Smooth muscle cell (in vitro differentiated cells): Measurements from ENCODE around the gene TICAM2. TPM values are rescaled to one million over a fixed set of nuclear protein-coding genes. Genes with fewer than 3 reads are reported as not detected.

Experiments
- DNase-seq: peaks from one replicate; lab custom pipeline; 2025; ENCODE audit not compliant: unreplicated experiment; lab: John Stamatoyannopoulos, UW
- H2AFZ ChIP-seq: fragments of 200-600 bp; sonication (generic); 2 replicates; pipeline ENCODE4 v1.6.0; 2016; ENCODE audit warnings: antibody characterized with exemption, low read depth, mild to moderate bottlenecking
- H3F3A ChIP-seq: fragments of 200-600 bp; sonication (generic); 2 replicates; pipeline ENCODE4 v1.6.0; 2017; ENCODE audit warnings: antibody characterized with exemption, low read depth
- H3K27ac ChIP-seq: fragments of 200-600 bp; sonication (generic); 2 replicates; pipeline ENCODE4 v1.5.1; 2016; ENCODE audit warnings: low read depth, mild to moderate bottlenecking
- H3K27me3 ChIP-seq: fragments of 200-600 bp; sonication (generic); 2 replicates; pipeline ENCODE4 v1.6.1; 2016; ENCODE audit warnings: low read depth, mild to moderate bottlenecking
- H3K36me3 ChIP-seq: fragments of 200-600 bp; sonication (generic); 2 replicates; pipeline ENCODE4 v1.5.1; 2016; ENCODE audit warnings: low read depth
- H3K4me1 ChIP-seq: fragments of 200-600 bp; sonication (generic); 2 replicates; pipeline ENCODE4 v1.5.1; 2016; ENCODE audit warnings: low read depth
- H3K4me2 ChIP-seq: fragments of 200-600 bp; sonication (generic); 2 replicates; pipeline ENCODE4 v1.6.0; 2016; ENCODE audit warnings: mild to moderate bottlenecking
- H3K4me3 ChIP-seq: fragments of 200-600 bp; sonication (generic); 2 replicates; pipeline ENCODE4 v1.5.1; 2016; ENCODE audit warnings: mild to moderate bottlenecking
- H3K79me2 ChIP-seq: fragments of 200-600 bp; sonication (generic); 2 replicates; pipeline ENCODE4 v1.6.0; 2016; ENCODE audit warnings: low read depth, mild to moderate bottlenecking
- H3K9ac ChIP-seq: fragments of 200-600 bp; sonication (generic); 2 replicates; pipeline ENCODE4 v1.6.0; 2016; ENCODE audit warnings: low read depth
- H3K9me3 ChIP-seq: fragments of 200-600 bp; sonication (generic); replicated peaks from 2 replicates; pipeline ENCODE4 v1.5.1; 2016; ENCODE audit warnings: low read depth
- H4K20me1 ChIP-seq: fragments of 200-600 bp; sonication (generic); 2 replicates; pipeline ENCODE4 v1.6.0; 2016; ENCODE audit warnings: low read depth
- CTCF ChIP-seq: fragments of 200-600 bp; sonication (generic); IDR thresholded peaks from 2 replicates; pipeline ENCODE4 v1.5.1; 2017; ENCODE audit warnings: borderline replicate concordance, mild to moderate bottlenecking, antibody characterized with exemption; ENCODE audit not compliant: insufficient read depth, poor library complexity, severe bottlenecking
- whole genome bisulfite sequencing: methylation state at CpG from one replicate; pipeline ENCODE4 v1.1.7; 2016; ENCODE audit warnings: low lambda C conversion rate; 5-methylcytosine and 5-hydroxymethylcytosine counted together
- polyA plus RNA-seq: library from polyadenylated mRNA; unstranded; fragments of >200 nt; fragmentation: Nextera tagmentation; extraction: Ambion mirVana; gene quantifications from 2 replicates; pipeline ENCODE4 v1.2.1, GENCODE V29; 2016
- total RNA-seq: library from RNA; depleted of rRNA; stranded (reverse); fragments of >200 nt; gene quantifications from 2 replicates; pipeline ENCODE4 v1.2.3, GENCODE V29; 2014

The TICAM2 gene
- total and polyA plus RNA-seq, 2 experiments from 2014 or later = 11.5 to 13.3 TPM

DNA sequence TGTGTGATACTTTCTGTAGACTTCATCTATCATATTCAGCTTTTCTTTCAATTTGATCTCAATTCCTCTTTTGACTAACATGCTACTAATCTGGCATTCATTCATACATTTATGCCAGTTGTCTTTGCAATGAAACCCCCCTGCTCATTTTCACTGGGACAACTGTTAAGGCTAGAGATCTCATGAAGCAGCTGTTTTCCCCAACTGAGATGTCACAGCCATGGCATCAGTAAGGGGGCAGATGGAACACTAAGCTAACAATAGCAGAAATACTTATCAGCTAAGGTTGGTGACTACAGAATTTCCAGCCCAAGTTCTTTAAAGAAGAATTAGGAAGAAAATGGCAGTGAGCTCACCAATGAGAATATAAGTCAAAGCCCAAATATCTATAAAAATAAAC lies 14.2 kb upstream of the TICAM2 start:
- Histone ChIP-seq H3K9ac (no peak overlapping the region), H3F3A (no peaks in the 10 kb centered on the region), H3K9me3 (no peaks in the 10 kb centered on the region), H3K4me3 (no peak overlapping the region), H3K36me3 (peaks cover 64% of the 10 kb centered on the region), H4K20me1 (peaks cover 68% of the 10 kb centered on the region), H3K27me3 (no peaks in the 10 kb centered on the region), H3K4me1 (no peaks in the 10 kb centered on the region), H3K79me2 (peaks cover 73% of the 10 kb centered on the region), H3K27ac (no peak overlapping the region), H2AFZ (no peak overlapping the region), H3K4me2 (no peak overlapping the region)
- no peak for TF ChIP-seq CTCF
- DNase-seq = no peak

GRCh38 chr5:115611873-115612272 lies 9.6 kb upstream of the TICAM2 start:
- H3K79me2 ChIP-seq = peaks cover 60% of the 10 kb centered on the region
- WGBS = 99% methylated on average over 5 of the region's 5 CpGs
- no peak overlapping the region for H2AFZ ChIP-seq
- peaks cover 36% of the 10 kb centered on the region for H3K36me3 ChIP-seq
- TF ChIP-seq CTCF = no peak
- H3K9ac ChIP-seq = no peak overlapping the region
- peaks cover 5% of the 10 kb centered on the region for H3F3A ChIP-seq
- peaks cover 42% of the 10 kb centered on the region for H4K20me1 ChIP-seq
- no peak overlapping the region for H3K4me2 ChIP-seq
- no peak for DNase-seq
- no peaks in the 10 kb centered on the region for H3K27me3 ChIP-seq
- no peaks in the 10 kb centered on the region for H3K4me1 ChIP-seq
- H3K9me3 ChIP-seq = no peaks in the 10 kb centered on the region
- H3K27ac ChIP-seq = no peak overlapping the region
- H3K4me3 ChIP-seq = no peak overlapping the region

- Histone ChIP-seq H3K4me2 (no peak overlapping the region), H3K27me3 (no peaks in the 10 kb centered on the region), H3K27ac (peak overlapping the region; percentile 55), H3K4me3 (no peak overlapping the region), H3K79me2 (peaks cover 32% of the 10 kb centered on the region), H3K9me3 (no peaks in the 10 kb centered on the region), H3F3A (peaks cover 18% of the 10 kb centered on the region), H3K4me1 (peaks cover 1% of the 10 kb centered on the region), H3K9ac (no peak overlapping the region), H2AFZ (no peak overlapping the region), H3K36me3 (peaks cover 6% of the 10 kb centered on the region), H4K20me1 (peaks cover 8% of the 10 kb centered on the region)
- no peak for DNase-seq
- TF ChIP-seq CTCF = no peak
- 87% methylated on average over 2 of the region's 2 CpGs for WGBS
These were observed 5.7 kb upstream of the TICAM2 start for GRCh38 chr5:115607935-115608334.

DNA sequence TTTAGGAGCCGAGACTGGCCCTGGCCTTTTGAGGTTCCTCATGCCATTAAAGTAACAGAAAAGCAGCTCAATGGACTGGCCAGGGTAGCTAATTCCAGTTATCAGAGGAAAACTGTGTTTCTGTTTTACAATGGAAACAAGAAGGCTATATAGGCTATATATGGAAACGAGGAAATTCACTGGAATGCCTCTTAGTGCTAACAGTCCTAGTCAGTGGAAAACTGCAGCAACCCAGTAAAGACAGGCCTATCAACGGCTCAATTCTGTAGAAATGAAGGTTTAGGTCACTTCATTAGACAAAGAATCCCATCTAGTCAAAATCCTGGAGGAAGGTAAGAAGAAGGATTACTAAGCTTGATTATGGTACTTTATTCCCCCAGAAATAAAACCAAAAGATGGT lies 3.2 kb upstream of the TICAM2 start:
- peak overlapping the region; percentile 55 for H3K27ac ChIP-seq
- no peaks in the 10 kb centered on the region for H3K27me3 ChIP-seq
- peak overlapping the region; percentile 34 for H3K4me2 ChIP-seq
- H3K79me2 ChIP-seq = peaks cover 41% of the 10 kb centered on the region
- TF ChIP-seq CTCF = no peak
- H3K4me3 ChIP-seq = no peak overlapping the region
- peaks cover 19% of the 10 kb centered on the region for H3K4me1 ChIP-seq
- 19% methylated on average over 3 of the region's 3 CpGs for WGBS
- no peaks in the 10 kb centered on the region for H3K9me3 ChIP-seq
- no peak overlapping the region for H3K9ac ChIP-seq
- H2AFZ ChIP-seq = no peak overlapping the region
- no peak for DNase-seq
- no peaks in the 10 kb centered on the region for H3K36me3 ChIP-seq
- peaks cover 21% of the 10 kb centered on the region for H3F3A ChIP-seq
- H4K20me1 ChIP-seq = peaks cover 3% of the 10 kb centered on the region
